Heart right ventricle (tissue), 16 donors: ENCODE results near the gene FAM240B. TPM values are rescaled to one million over a fixed set of nuclear protein-coding genes. Genes with fewer than 3 reads are reported as not detected.

Source experiments
- ATAC-seq, 8 donors: fragments of 200-7000 bp; cut with Tn5 transposase; one replicate each; pipeline ENCODE4 v1.9.1; 2020; ENCODE audit warnings: mild to moderate bottlenecking in 8 of 8, moderate library complexity in 8 of 8, moderate number of reproducible peaks in 1 of 8
- DNase-seq, 2 donors: peaks; one replicate each; pipeline ENCODE4 v3.0.0-alpha.2; 2020
- H3K27ac ChIP-seq, 10 donors: fragments of 200-600 bp; sonication (generic) in 2 of 10; one replicate each; pipeline versions ENCODE4 v1.5.0 to v1.8.0; 2020 to 2022; ENCODE audit warnings: mild to moderate bottlenecking in 3 of 10
- H3K27me3 ChIP-seq, 7 donors: fragments of 200-600 bp; one replicate each; pipeline ENCODE4 v1.8.0; 2021 to 2022; ENCODE audit warnings: mild to moderate bottlenecking in 2 of 7
- H3K36me3 ChIP-seq, 9 donors: fragments of 200-600 bp; sonication (generic) in 1 of 9; one replicate each; pipeline versions ENCODE4 v1.5.0 to v1.8.0; 2020 to 2022; ENCODE audit warnings: mild to moderate bottlenecking in 2 of 9
- H3K4me1 ChIP-seq, 9 donors: fragments of 200-600 bp; sonication (generic) in 1 of 9; one replicate each; pipeline versions ENCODE4 v1.5.0 to v1.8.0; 2020 to 2022; ENCODE audit warnings: mild to moderate bottlenecking in 4 of 9
- H3K4me3 ChIP-seq, 10 donors: fragments of 200-600 bp; sonication (generic) in 2 of 10; one replicate each; pipeline versions ENCODE4 v1.5.0 to v1.8.0; 2020 to 2022; ENCODE audit warnings: mild to moderate bottlenecking in 7 of 10, moderate library complexity in 2 of 10
- H3K9me3 ChIP-seq, 11 donors: fragments of 200-600 bp in 10 of 11; sonication (generic) in 2 of 11; one replicate each; pipeline versions ENCODE4 v1.5.0 to v1.8.0; 2013 to 2022; ENCODE audit warnings: mild to moderate bottlenecking in 2 of 11, control low read depth in 1 of 11, moderate library complexity in 1 of 11
- WGBS, 2 donors: extraction: QIAGEN DNeasy Blood & Tissue Kit; methylation state at CpG; one replicate each; pipeline ENCODE4 v1.1.7; 2013; ENCODE audit warnings: inconsistent platforms in 1 of 2; 5-methylcytosine and 5-hydroxymethylcytosine counted together
- intact Hi-C, 10 donors: fragments of 100-400 bp; cut with DNase I; formaldehyde crosslinking; loops; one replicate each; pipeline versions ENCODE4 v1.11.1 to v1.14.2; 2022
- polyA plus RNA-seq, 2 donors: library from polyadenylated mRNA; stranded (reverse); fragments of 200-250 nt; gene quantifications; one replicate each; pipeline ENCODE4 v1.2.3, GENCODE V29; 2013
- total RNA-seq, 10 donors: library from RNA; stranded (reverse); fragmentation: NEBNext Ultra II Directional in 3 of 10; extraction: Animal tissue kit (Norgen Biotek cat#: 25700) in 3 of 10; gene quantifications; one replicate each; pipeline versions ENCODE4 v1.2.1 to v1.2.4, GENCODE V29; 2021 to 2023
- TF ChIP-seq, protein P1 (sequence below), 9 donors: fragments of 200-600 bp; sonication (generic) in 2 of 9; IDR thresholded peaks; one replicate each; pipeline versions ENCODE4 v1.5.0 to v1.8.0; 2021 to 2022; ENCODE audit warnings: antibody characterized with exemption in 9 of 9, mild to moderate bottlenecking in 5 of 9, moderate library complexity in 1 of 9
- donor health status: Arrhythmogenic right ventricular cardiomyopathy.
- donor health status: ischemic (EF 13 %, LVEDD 7.1; RV severe dilation, severe dysfunction).
- donor health status: healthy with polysubstance abuse.
- donor health status: DM: no; HTN: yes; CAD: no.
- donor health status: DM: no; HTN: no; CAD: no.
- donor health status: ischemic (EF 25% LVEDD 6.9; RV normal size, moderate dysfunction).
- donor health status: ischemic (EF 25% LVEDD 5.7; RV mildly dilated, moderate dysfunction).
- donor health status: healthy.
- donor health status: DM: yes; HTN: yes; CAD: no.
- donor health status: Ischemic cardiomyopathy.
- donor health status: ischemic (EF 35%, LVEDD 5.7; RV mildly dilated, moderate dysfunction).
- donor health status: nonischemic (EF 11% LVEDD 7.7; RV severe dilation, severe dysfunction).
- donor health status: DM: yes; HTN: yes; CAD: no.
- donor health status: PGD.
- donor health status: ischemic (EF 29% LVEDD 5.4; RV normal size, mild dysfunction).
- donor health status: nonischemic (EF 23%, LVEDD 6.1; RV moderate dilation, normal function).

FAM240B gene
- total and polyA plus RNA-seq, 12 donors = not detected

GRCh38 chr9:38744484-38744883, 24.6 kb upstream of the FAM240B start:
- 95 to 96% methylated on average over 3 of the region's 3 CpGs for WGBS, 2 donors
- ATAC-seq (no peak), DNase-seq (no peak)
- Histone ChIP-seq H3K27ac (no peak overlapping the region), H3K9me3 (no peaks in the 10 kb centered on the region), H3K4me3 (no peak overlapping the region), H3K36me3 (no peaks in the 10 kb centered on the region), H3K4me1 (no peaks in the 10 kb centered on the region), H3K27me3 (no peaks in the 10 kb centered on the region)
- TF ChIP-seq, protein P1, sequence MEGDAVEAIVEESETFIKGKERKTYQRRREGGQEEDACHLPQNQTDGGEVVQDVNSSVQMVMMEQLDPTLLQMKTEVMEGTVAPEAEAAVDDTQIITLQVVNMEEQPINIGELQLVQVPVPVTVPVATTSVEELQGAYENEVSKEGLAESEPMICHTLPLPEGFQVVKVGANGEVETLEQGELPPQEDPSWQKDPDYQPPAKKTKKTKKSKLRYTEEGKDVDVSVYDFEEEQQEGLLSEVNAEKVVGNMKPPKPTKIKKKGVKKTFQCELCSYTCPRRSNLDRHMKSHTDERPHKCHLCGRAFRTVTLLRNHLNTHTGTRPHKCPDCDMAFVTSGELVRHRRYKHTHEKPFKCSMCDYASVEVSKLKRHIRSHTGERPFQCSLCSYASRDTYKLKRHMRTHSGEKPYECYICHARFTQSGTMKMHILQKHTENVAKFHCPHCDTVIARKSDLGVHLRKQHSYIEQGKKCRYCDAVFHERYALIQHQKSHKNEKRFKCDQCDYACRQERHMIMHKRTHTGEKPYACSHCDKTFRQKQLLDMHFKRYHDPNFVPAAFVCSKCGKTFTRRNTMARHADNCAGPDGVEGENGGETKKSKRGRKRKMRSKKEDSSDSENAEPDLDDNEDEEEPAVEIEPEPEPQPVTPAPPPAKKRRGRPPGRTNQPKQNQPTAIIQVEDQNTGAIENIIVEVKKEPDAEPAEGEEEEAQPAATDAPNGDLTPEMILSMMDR (IDR thresholded peaks at IDR 0.05) = no peak
- intact Hi-C loops = no loop called here

GRCh38 chr9:38737246-38737645, 17.3 kb upstream of the FAM240B start:
- Histone ChIP-seq H3K27ac (no peak overlapping the region), H3K36me3 (no peaks in the 10 kb centered on the region), H3K4me1 (no peaks in the 10 kb centered on the region), H3K27me3 (no peaks in the 10 kb centered on the region), H3K4me3 (no peak overlapping the region), H3K9me3 (no peaks in the 10 kb centered on the region)
- ATAC-seq = no peak
- 60 to 76% methylated on average over 2 of the region's 2 CpGs for WGBS, 2 donors
- TF ChIP-seq, protein P1 (IDR thresholded peaks at IDR 0.05) = no peak
- intact Hi-C loops = no loop called here
- DNase-seq = no peak

GRCh38 chr9:38734831-38735230, 14.9 kb upstream of the FAM240B start:
- H3K4me1 ChIP-seq = no peaks in the 10 kb centered on the region
- no peak for DNase-seq
- no peaks in the 10 kb centered on the region for H3K27me3 ChIP-seq
- intact Hi-C loops = no loop called here
- TF ChIP-seq, protein P1 (IDR thresholded peaks at IDR 0.05) = no peak
- WGBS, 2 donors = 94 to 95% methylated on average over 5 of the region's 5 CpGs
- peaks cover 0 to 3% (median 0%) of the 10 kb centered on the region in 11 donors for H3K9me3 ChIP-seq
- no peak overlapping the region for H3K27ac ChIP-seq
- no peak overlapping the region for H3K4me3 ChIP-seq
- no peak for ATAC-seq
- H3K36me3 ChIP-seq = no peaks in the 10 kb centered on the region

- intact Hi-C loops = no loop called here
- Histone ChIP-seq H3K4me1 (no peaks in the 10 kb centered on the region), H3K27me3 (no peaks in the 10 kb centered on the region), H3K27ac (no peak overlapping the region), H3K4me3 (no peak overlapping the region), H3K9me3 (peaks cover 0 to 3% (median 0%) of the 10 kb centered on the region in 11 donors), H3K36me3 (no peaks in the 10 kb centered on the region)
- 87 to 89% methylated on average over 7 of the region's 7 CpGs for WGBS, 2 donors
- TF ChIP-seq, protein P1 (IDR thresholded peaks at IDR 0.05) = no peak
- ATAC-seq = no peak
- DNase-seq = no peak
Measured at GRCh38 chr9:38733503-38733902, 13.6 kb upstream of the FAM240B start.
